GM12875 (cell line): ENCODE results near the gene NUMA1.

Source experiments
- H3K4me3 ChIP-seq: one replicate; pipeline ENCODE4 v1.5.1; 2011; ENCODE audit warnings: low read depth, low read length, control low read depth
- CTCF ChIP-seq: IDR thresholded peaks from 2 replicates; pipeline ENCODE4 v1.5.1; 2011; ENCODE audit warnings: low read depth, mild to moderate bottlenecking, control low read depth, inconsistent platforms, low read length, moderate library complexity, borderline replicate concordance; ENCODE audit not compliant: insufficient read depth

The NUMA1 gene

DNA sequence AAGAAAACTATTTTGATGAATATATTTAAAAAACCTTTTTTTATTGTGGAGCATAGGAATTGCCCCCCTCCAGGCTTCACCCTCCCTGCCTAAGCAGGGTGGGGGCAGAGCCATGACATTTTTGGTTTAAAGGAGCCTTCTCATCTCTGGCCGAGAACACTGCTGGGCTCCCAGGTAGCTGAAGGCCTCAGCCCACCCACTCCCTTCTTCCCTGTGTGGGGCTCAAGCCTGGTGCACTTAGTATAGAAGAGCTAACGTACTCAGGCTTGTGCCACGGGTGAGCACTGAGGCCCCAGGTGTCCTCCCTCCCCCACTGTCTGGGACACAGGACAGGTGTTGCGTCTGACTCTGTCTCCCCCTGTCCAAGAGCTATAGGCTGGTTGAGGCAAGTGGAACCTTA lies 83.8 kb downstream of the NUMA1 start:
- H3K4me3 ChIP-seq: no peak overlapping the region
- TF ChIP-seq CTCF: no peak

GRCh38 chr11:71995726-71996291 lies 84.5 kb downstream of the NUMA1 start:
- TF ChIP-seq CTCF: no peak

GRCh38 chr11:71994786-71995185 lies 85.6 kb downstream of the NUMA1 start:
- no peak for TF ChIP-seq CTCF
- no peak overlapping the region for H3K4me3 ChIP-seq

More at GRCh38 chr11:71995726-71996291, 84.5 kb downstream of the NUMA1 start:
- H3K4me3 ChIP-seq: no peak overlapping the region

- H3K4me3 ChIP-seq: no peak overlapping the region
- TF ChIP-seq CTCF: no peak
These were observed 88.1 kb downstream of the NUMA1 start for GRCh38 chr11:71992136-71992730.

DNA sequence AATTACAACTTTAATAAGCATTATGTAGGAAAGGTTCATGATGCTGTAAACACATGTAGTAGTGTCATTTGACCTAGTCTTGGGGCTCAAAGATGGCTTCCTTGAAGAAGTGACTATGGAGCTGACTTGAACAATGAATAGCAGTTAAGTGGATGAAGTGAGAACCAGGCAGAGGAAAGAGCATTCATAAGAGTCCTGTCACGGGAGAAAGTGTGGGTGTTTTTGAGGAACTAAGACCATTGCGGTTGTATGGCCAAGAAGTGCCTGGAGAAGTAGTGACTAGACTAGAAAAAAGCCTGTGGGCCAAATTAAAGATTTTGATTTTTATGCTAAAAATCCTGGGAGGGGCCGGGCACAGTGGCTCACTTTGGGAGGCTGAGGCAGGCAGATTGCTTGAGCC lies 88.8 kb downstream of the NUMA1 start:
- TF ChIP-seq CTCF: no peak
- H3K4me3 ChIP-seq: no peak overlapping the region

DNA sequence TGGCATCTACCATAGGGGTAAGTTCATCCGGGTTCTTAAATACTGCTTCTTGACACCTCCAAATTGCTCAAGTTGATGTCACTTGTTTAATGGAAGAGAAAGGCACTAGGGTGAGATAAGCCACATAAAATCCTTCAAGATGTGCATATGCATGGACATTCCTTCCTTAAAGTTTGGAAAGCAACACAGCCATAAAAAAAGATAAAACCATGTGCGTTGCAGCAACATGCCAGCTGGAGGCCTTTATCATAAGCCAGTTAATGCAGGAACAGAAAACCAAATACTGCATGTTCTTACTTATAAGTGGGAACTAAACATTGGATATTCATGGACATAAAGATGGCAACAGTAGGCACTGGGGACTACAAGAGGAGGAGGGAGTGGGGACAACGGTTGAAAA lies 89.6 kb downstream of the NUMA1 start:
- no peak overlapping the region for H3K4me3 ChIP-seq
- TF ChIP-seq CTCF: no peak

GRCh38 chr11:71988050-71988449 lies 92.3 kb downstream of the NUMA1 start:
- TF ChIP-seq CTCF: no peak
- H3K4me3 ChIP-seq: no peak overlapping the region
